ENCODE data around the gene MSX1. TPM values are rescaled to one million over a fixed set of nuclear protein-coding genes. Genes with fewer than 3 reads are reported as not detected.

Gene MSX1
- total and polyA plus RNA-seq, 12 donors: 1.8 to 30.3 (median 7.2) TPM

DNA sequence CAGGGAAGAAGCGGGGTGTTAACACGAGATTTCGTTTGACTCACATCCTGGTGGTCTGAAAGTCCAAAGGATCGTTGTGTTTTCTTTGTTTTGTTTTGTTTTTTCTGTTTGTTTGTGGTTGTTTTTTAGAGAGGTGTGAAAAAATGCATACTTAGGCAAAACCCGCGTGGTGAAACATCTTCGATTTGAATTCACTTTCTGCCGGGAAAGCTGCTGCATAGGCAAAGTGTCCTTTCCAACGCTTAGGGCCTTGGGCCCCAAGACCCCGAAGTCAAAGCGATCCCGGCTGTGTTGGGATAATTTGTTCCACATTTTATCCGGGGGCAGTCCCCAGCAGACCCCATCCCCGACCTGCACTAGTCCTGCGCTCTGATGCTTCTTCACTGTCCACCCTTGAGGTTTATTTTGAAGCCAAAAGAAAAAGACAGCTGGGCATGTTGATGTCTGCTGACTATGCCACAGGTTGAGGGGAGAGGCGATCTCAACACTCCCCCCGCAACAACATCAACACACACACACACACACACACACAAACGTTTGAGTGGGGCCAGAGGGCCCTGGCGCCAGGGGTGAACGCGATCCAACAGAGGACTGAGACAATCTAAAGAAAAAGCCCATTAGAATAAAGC is 2.0 kb downstream of the MSX1 start:
- H3K4me3 ChIP-seq: peak overlapping the region in 1 of 4 donors; percentile 95
- no peak for DNase-seq
- intact Hi-C loops (cut with DNase I): no loop called here

DNA sequence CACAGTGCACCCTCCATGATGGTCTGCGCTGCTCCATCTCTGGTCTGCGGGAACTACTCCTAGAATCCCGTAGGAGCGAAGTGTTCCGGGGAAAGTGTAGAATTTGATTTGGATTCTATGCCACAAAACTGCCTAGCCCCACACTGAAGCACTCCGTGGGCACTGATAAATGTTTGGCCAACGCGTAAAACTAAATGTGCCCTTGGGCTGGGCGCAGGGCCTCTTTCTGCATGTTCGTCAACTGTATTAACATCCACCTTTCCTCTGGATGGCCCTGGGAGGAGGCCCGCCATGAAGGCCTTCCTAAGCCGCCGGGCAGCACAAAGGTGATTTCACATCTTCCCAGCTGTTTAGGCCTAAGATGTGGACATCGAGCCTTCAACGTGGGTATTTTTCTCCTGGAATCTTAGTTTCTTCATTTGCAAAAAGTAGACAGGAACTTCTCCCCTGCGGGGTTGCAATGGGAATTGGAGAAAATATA is 2.6 kb downstream of the MSX1 start:
- 49 to 72% (median 67%) methylated on average over 16 of the region's 16 CpGs for WGBS, 4 donors
- Histone ChIP-seq H3K36me3 (replicated peaks in 1 of 2) (peaks cover 0 to 8% of the 10 kb centered on the region in 2 donors), H3K27me3 (peaks cover 58% of the 10 kb centered on the region), H3K9me3 (replicated peaks in 1 of 3) (no peaks in the 10 kb centered on the region), H3K27ac (no peak overlapping the region), H3K4me3 (no peak overlapping the region), H3K4me1 (replicated peaks in 1 of 2) (peaks cover 6 to 15% of the 10 kb centered on the region in 2 donors)
- DNase-seq: no peak
- intact Hi-C loops (cut with DNase I): no loop called here
- TF ChIP-seq POLR2A (IDR thresholded peaks at IDR 0.05): no peak
- TF ChIP-seq, protein P1, sequence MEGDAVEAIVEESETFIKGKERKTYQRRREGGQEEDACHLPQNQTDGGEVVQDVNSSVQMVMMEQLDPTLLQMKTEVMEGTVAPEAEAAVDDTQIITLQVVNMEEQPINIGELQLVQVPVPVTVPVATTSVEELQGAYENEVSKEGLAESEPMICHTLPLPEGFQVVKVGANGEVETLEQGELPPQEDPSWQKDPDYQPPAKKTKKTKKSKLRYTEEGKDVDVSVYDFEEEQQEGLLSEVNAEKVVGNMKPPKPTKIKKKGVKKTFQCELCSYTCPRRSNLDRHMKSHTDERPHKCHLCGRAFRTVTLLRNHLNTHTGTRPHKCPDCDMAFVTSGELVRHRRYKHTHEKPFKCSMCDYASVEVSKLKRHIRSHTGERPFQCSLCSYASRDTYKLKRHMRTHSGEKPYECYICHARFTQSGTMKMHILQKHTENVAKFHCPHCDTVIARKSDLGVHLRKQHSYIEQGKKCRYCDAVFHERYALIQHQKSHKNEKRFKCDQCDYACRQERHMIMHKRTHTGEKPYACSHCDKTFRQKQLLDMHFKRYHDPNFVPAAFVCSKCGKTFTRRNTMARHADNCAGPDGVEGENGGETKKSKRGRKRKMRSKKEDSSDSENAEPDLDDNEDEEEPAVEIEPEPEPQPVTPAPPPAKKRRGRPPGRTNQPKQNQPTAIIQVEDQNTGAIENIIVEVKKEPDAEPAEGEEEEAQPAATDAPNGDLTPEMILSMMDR (IDR thresholded peaks at IDR 0.05): no peak

More for the DNA sequence above, 2.0 kb downstream of the MSX1 start:
- 36 to 47% (median 43%) methylated on average over 21 of the region's 21 CpGs for WGBS, 4 donors
- Histone ChIP-seq H3K9me3 (replicated peaks in 1 of 3) (no peaks in the 10 kb centered on the region), H3K27me3 (peaks cover 56% of the 10 kb centered on the region), H3K36me3 (replicated peaks in 1 of 2) (peaks cover 0 to 8% of the 10 kb centered on the region in 2 donors), H3K27ac (no peak overlapping the region), H3K4me1 (replicated peaks in 1 of 2) (peaks cover 9 to 18% of the 10 kb centered on the region in 2 donors)
- TF ChIP-seq, protein P1 (IDR thresholded peaks at IDR 0.05): no peak
- no peak for TF ChIP-seq POLR2A (IDR thresholded peaks at IDR 0.05)

DNA sequence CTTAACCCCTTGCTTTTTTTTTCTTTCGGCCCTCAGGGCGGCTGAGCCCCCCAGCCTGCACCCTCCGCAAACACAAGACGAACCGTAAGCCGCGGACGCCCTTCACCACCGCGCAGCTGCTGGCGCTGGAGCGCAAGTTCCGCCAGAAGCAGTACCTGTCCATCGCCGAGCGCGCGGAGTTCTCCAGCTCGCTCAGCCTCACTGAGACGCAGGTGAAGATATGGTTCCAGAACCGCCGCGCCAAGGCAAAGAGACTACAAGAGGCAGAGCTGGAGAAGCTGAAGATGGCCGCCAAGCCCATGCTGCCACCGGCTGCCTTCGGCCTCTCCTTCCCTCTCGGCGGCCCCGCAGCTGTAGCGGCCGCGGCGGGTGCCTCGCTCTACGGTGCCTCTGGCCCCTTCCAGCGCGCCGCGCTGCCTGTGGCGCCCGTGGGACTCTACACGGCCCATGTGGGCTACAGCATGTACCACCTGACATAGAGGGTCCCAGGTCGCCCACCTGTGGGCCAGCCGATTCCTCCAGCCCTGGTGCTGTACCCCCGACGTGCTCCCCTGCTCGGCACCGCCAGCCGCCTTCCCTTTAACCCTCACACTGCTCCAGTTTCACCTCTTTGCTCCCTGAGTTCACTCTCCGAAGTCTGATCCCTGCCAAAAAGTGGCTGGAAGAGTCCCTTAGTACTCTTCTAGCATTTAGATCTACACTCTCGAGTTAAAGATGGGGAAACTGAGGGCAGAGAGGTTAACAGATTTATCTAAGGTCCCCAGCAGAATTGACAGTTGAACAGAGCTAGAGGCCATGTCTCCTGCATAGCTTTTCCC is 3.4 kb downstream of the MSX1 start:
- Histone ChIP-seq H3K4me3 (no peak overlapping the region), H3K27ac (no peak overlapping the region), H3K36me3 (replicated peaks in 1 of 2) (peaks cover 0 to 8% of the 10 kb centered on the region in 2 donors), H3K4me1 (replicated peaks in 1 of 2) (peaks cover 6 to 15% of the 10 kb centered on the region in 2 donors), H3K27me3 (peaks cover 63% of the 10 kb centered on the region), H3K9me3 (replicated peaks in 1 of 3) (no peaks in the 10 kb centered on the region)
- no peak for DNase-seq
- intact Hi-C loops (cut with DNase I): no loop called here
- 69 to 73% (median 71%) methylated on average over 29 to 51 of the region's 51 CpGs for WGBS, 4 donors
- TF ChIP-seq, protein P1 (IDR thresholded peaks at IDR 0.05): no peak
- no peak for TF ChIP-seq POLR2A (IDR thresholded peaks at IDR 0.05)

DNA sequence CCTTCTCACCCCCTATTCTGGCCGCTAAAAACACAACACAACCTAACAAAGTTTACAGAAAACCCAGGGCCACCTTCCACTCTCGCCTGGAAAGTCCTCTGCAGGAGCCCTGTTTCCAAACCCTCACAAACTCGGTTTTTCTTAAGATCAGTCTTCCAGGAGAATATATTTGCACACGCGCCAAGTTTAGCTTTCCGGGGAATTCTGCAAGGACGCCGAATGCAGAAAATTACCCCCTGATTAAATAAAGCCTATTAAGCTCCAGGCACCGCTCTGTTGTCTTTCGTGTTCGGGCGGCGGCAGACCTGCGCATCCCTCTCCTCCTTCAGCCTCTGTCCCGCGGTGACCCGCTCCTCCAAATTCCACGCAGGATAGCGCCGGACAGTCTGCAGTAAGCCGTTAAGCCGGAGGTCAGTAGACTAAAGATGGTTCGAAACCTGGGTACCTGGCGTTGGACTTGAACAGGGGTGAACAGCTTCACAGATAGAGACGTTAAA is 5.0 kb downstream of the MSX1 start:
- H3K4me1 ChIP-seq (replicated peaks in 1 of 2): peaks cover 6 to 9% of the 10 kb centered on the region in 2 donors
- TF ChIP-seq, protein P1 (IDR thresholded peaks at IDR 0.05): no peak
- TF ChIP-seq POLR2A (IDR thresholded peaks at IDR 0.05): no peak
- peaks cover 0 to 8% of the 10 kb centered on the region in 2 donors for H3K36me3 ChIP-seq (replicated peaks in 1 of 2)
- WGBS, 4 donors: 42 to 70% (median 52%) methylated on average over 22 to 25 of the region's 25 CpGs
- H3K27me3 ChIP-seq: peaks cover 65% of the 10 kb centered on the region
- H3K27ac ChIP-seq: no peak overlapping the region
- no peak for DNase-seq
- no peak overlapping the region for H3K4me3 ChIP-seq
- H3K9me3 ChIP-seq (replicated peaks in 1 of 3): no peaks in the 10 kb centered on the region
- intact Hi-C loops (cut with DNase I): no loop called here
